ENCODE measurements around the gene PRDM10. TPM values are rescaled to one million over a fixed set of nuclear protein-coding genes. Genes with fewer than 3 reads are reported as not detected.

PRDM10 gene
- total RNA-seq, 4 donors from 2014 or later = 6.6 to 12.0 (median 7.4) TPM

DNA sequence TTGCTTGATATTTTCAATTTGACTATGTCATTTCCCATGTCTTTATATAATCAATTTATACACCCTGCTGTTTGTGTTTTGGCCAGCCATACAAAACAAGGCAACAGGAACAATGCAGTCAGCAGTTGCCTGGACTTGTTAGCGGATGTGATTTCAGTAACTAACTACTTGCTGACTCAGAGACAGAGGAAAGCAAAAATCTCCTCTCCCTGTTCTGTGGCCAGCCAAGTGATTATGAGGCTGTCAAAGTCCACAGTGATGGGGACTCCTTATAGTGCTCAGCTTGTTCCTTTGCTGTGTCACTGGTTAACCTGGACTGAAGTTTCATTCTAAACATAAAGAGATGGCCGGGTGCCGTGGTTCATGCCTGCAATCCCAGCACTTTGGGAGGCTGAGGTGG lies 34.4 kb upstream of the PRDM10 start:
- Histone ChIP-seq H3K9me3 (no peaks in the 10 kb centered on the region), H3K27ac (no peak overlapping the region), H3K4me3 (no peak overlapping the region), H3K4me1 (no peaks in the 10 kb centered on the region), H3K27me3 (no peaks in the 10 kb centered on the region), H3K36me3 (no peaks in the 10 kb centered on the region)
- ATAC-seq = no peak
- 100% methylated on average over 1 of the region's 3 CpGs for WGBS, 2 donors (ENCODE audit: low coverage in 1 of 2)
- no peak for TF ChIP-seq EP300 (IDR thresholded peaks at IDR 0.05)
- TF ChIP-seq POLR2AphosphoS5 (IDR thresholded peaks at IDR 0.05) = no peak
- TF ChIP-seq POLR2A (IDR thresholded peaks at IDR 0.05) = no peak
- TF ChIP-seq, protein P1, sequence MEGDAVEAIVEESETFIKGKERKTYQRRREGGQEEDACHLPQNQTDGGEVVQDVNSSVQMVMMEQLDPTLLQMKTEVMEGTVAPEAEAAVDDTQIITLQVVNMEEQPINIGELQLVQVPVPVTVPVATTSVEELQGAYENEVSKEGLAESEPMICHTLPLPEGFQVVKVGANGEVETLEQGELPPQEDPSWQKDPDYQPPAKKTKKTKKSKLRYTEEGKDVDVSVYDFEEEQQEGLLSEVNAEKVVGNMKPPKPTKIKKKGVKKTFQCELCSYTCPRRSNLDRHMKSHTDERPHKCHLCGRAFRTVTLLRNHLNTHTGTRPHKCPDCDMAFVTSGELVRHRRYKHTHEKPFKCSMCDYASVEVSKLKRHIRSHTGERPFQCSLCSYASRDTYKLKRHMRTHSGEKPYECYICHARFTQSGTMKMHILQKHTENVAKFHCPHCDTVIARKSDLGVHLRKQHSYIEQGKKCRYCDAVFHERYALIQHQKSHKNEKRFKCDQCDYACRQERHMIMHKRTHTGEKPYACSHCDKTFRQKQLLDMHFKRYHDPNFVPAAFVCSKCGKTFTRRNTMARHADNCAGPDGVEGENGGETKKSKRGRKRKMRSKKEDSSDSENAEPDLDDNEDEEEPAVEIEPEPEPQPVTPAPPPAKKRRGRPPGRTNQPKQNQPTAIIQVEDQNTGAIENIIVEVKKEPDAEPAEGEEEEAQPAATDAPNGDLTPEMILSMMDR (IDR thresholded peaks at IDR 0.05) = no peak

- no peaks in the 10 kb centered on the region for H3K9me3 ChIP-seq
- no peak overlapping the region for H3K27ac ChIP-seq
- TF ChIP-seq POLR2AphosphoS5 (IDR thresholded peaks at IDR 0.05) = no peak
- no peak for TF ChIP-seq POLR2A (IDR thresholded peaks at IDR 0.05)
- TF ChIP-seq EP300 (IDR thresholded peaks at IDR 0.05) = no peak
- TF ChIP-seq, protein P1 (IDR thresholded peaks at IDR 0.05) = no peak
- no peak overlapping the region for H3K4me3 ChIP-seq
- ATAC-seq = no peak
- H3K36me3 ChIP-seq = no peaks in the 10 kb centered on the region
- H3K4me1 ChIP-seq = no peaks in the 10 kb centered on the region
- H3K27me3 ChIP-seq = no peaks in the 10 kb centered on the region
These were observed 31.6 kb upstream of the PRDM10 start for GRCh38 chr11:130034236-130034635.

- TF ChIP-seq POLR2A (IDR thresholded peaks at IDR 0.05) (no peak), POLR2AphosphoS5 (IDR thresholded peaks at IDR 0.05) (no peak), EP300 (IDR thresholded peaks at IDR 0.05) (no peak)
- TF ChIP-seq, protein P1 (IDR thresholded peaks at IDR 0.05) = no peak
- ATAC-seq = no peak
- Histone ChIP-seq H3K27ac (no peak overlapping the region), H3K9me3 (no peaks in the 10 kb centered on the region), H3K27me3 (no peaks in the 10 kb centered on the region), H3K4me1 (no peaks in the 10 kb centered on the region), H3K4me3 (no peak overlapping the region), H3K36me3 (no peaks in the 10 kb centered on the region)
- whole genome bisulfite sequencing, 2 donors (ENCODE audit: low coverage in 1 of 2) = 91 to 94% methylated on average over 6 to 19 of the region's 44 CpGs
These were observed 30.3 kb upstream of the PRDM10 start for GRCh38 chr11:130032931-130033330.

DNA sequence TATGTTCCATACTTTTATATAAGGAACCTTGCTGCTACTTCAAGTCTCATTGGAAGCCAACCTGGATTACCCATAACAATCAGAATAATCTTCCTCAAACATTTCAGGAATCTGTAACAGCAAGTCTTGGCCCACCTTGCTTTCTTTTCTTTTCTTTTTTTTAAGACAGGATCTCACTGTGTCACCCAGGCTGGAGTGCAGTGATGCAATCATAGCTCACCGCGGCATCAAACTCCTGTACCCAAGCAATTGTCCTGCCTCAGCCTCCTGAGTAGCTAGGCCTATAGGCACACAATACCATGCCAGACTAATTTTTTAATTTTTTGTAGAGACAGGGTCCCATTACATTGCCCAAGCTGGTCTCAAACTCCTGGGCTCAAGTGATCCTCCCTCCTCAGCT lies 29.3 kb upstream of the PRDM10 start:
- TF ChIP-seq, protein P1 (IDR thresholded peaks at IDR 0.05) = no peak
- TF ChIP-seq POLR2A (IDR thresholded peaks at IDR 0.05) = no peak
- no peak for TF ChIP-seq EP300 (IDR thresholded peaks at IDR 0.05)
- TF ChIP-seq POLR2AphosphoS5 (IDR thresholded peaks at IDR 0.05) = no peak
- no peaks in the 10 kb centered on the region for H3K27me3 ChIP-seq
- H3K4me1 ChIP-seq = no peaks in the 10 kb centered on the region
- no peak for ATAC-seq
- no peak overlapping the region for H3K27ac ChIP-seq
- no peak overlapping the region for H3K4me3 ChIP-seq
- H3K9me3 ChIP-seq = no peaks in the 10 kb centered on the region
- H3K36me3 ChIP-seq = no peaks in the 10 kb centered on the region
- 100% methylated on average over 2 of the region's 2 CpGs; no CpG with 5 or more reads in 1 of the 2 donors for WGBS, 2 donors (ENCODE audit: low coverage in 1 of 2)

- Histone ChIP-seq H3K27ac (no peak overlapping the region), H3K9me3 (no peaks in the 10 kb centered on the region), H3K27me3 (no peaks in the 10 kb centered on the region), H3K36me3 (no peaks in the 10 kb centered on the region), H3K4me1 (no peaks in the 10 kb centered on the region), H3K4me3 (no peak overlapping the region)
- no peak for TF ChIP-seq POLR2AphosphoS5 (IDR thresholded peaks at IDR 0.05)
- TF ChIP-seq, protein P1 (IDR thresholded peaks at IDR 0.05) = no peak
- no peak for TF ChIP-seq EP300 (IDR thresholded peaks at IDR 0.05)
- no peak for TF ChIP-seq POLR2A (IDR thresholded peaks at IDR 0.05)
- 100% methylated on average over 1 of the region's 1 CpG; no CpG with 5 or more reads in 1 of the 2 donors for WGBS, 2 donors (ENCODE audit: low coverage in 1 of 2)
- no peak for ATAC-seq
These were observed 28.4 kb upstream of the PRDM10 start for GRCh38 chr11:130031056-130031455.

Measured in gastroesophageal sphincter (tissue), 4 donors.